Measurements from ENCODE around the gene ADAMTS17. TPM values are rescaled to one million over a fixed set of nuclear protein-coding genes. Genes with fewer than 3 reads are reported as not detected.
"Not testable (repeated sequence)": the region's sequence is repeated elsewhere in the genome, so short reads cannot be mapped to it uniquely, and the experiment has no call there.

Gene ADAMTS17
- total RNA-seq, 1 donor from 2014 or later, result 1.5 TPM

- no peaks in the 10 kb centered on the region for H3K9me3 ChIP-seq (ENCODE audit: low read depth)
- no peak overlapping the region for H3K27ac Mint-ChIP-seq
- no peaks in the 10 kb centered on the region for H3K36me3 ChIP-seq
- H3K4me1 ChIP-seq, result no peaks in the 10 kb centered on the region
- no peaks in the 10 kb centered on the region for H3K27me3 ChIP-seq
- no peaks in the 10 kb centered on the region for H3K79me2 ChIP-seq (ENCODE audit: low read depth)
- H4K20me1 ChIP-seq (ENCODE audit: low read depth), result no peaks in the 10 kb centered on the region
- no peak overlapping the region for H3K9ac ChIP-seq
- no peak for DNase-seq (ENCODE audit: low spot score)
- H3K27ac ChIP-seq, result no peak overlapping the region
- no peak overlapping the region for H3K4me2 ChIP-seq
- H3F3A ChIP-seq (ENCODE audit: low read depth), result no peaks in the 10 kb centered on the region
- H3K27me3 Mint-ChIP-seq (ENCODE audit: insufficient read depth, low read depth), result no peaks in the 10 kb centered on the region
- TF ChIP-seq CTCF (IDR thresholded peaks at IDR 0.05) (no peak), EZH2phosphoT487 (IDR thresholded peaks at IDR 0.05) (no peak), EZH2 (IDR thresholded peaks at IDR 0.05) (no peak)
- H3K4me1 Mint-ChIP-seq, result no peaks in the 10 kb centered on the region
- H2AFZ ChIP-seq (replicated peaks), result no peak overlapping the region
- no peak overlapping the region for H3K4me3 Mint-ChIP-seq
- H3K9me3 Mint-ChIP-seq, result peaks cover 5% of the 10 kb centered on the region
- no peaks in the 10 kb centered on the region for H3K36me3 Mint-ChIP-seq
- H3K4me3 ChIP-seq, result no peak overlapping the region
These were observed 267.8 kb downstream of the ADAMTS17 start for GRCh38 chr15:100073982-100074381.

- not testable (repeated sequence) for H3K4me1 Mint-ChIP-seq; H3K4me2 ChIP-seq; DNase-seq (ENCODE audit: low spot score); H3K4me3 ChIP-seq; H3K27ac Mint-ChIP-seq; H3F3A ChIP-seq (ENCODE audit: low read depth); H3K27me3 ChIP-seq; H3K27me3 Mint-ChIP-seq (ENCODE audit: insufficient read depth, low read depth); H3K4me3 Mint-ChIP-seq; H3K4me1 ChIP-seq; H3K36me3 ChIP-seq; H4K20me1 ChIP-seq (ENCODE audit: low read depth); H3K79me2 ChIP-seq (ENCODE audit: low read depth); H3K9ac ChIP-seq; H3K27ac ChIP-seq; H3K9me3 ChIP-seq (ENCODE audit: low read depth); H3K9me3 Mint-ChIP-seq; H2AFZ ChIP-seq (replicated peaks); H3K36me3 Mint-ChIP-seq
These were observed 275.1 kb downstream of the ADAMTS17 start for GRCh38 chr15:100066521-100067280.

GRCh38 chr15:100061944-100062343 lies 279.8 kb downstream of the ADAMTS17 start:
- H3K4me3 ChIP-seq, result no peak overlapping the region
- H3K9ac ChIP-seq, result no peak overlapping the region
- H2AFZ ChIP-seq (replicated peaks), result no peak overlapping the region
- H3K27me3 ChIP-seq, result no peaks in the 10 kb centered on the region
- H3K4me3 Mint-ChIP-seq, result no peak overlapping the region
- H3K27ac Mint-ChIP-seq, result no peak overlapping the region
- H3K79me2 ChIP-seq (ENCODE audit: low read depth), result no peaks in the 10 kb centered on the region
- H3K27me3 Mint-ChIP-seq (ENCODE audit: insufficient read depth, low read depth), result peaks cover 12% of the 10 kb centered on the region
- no peaks in the 10 kb centered on the region for H4K20me1 ChIP-seq (ENCODE audit: low read depth)
- no peaks in the 10 kb centered on the region for H3F3A ChIP-seq (ENCODE audit: low read depth)
- no peaks in the 10 kb centered on the region for H3K36me3 ChIP-seq
- H3K36me3 Mint-ChIP-seq, result no peaks in the 10 kb centered on the region
- peaks cover 2% of the 10 kb centered on the region for H3K9me3 Mint-ChIP-seq
- peaks cover 8% of the 10 kb centered on the region for H3K4me1 Mint-ChIP-seq
- DNase-seq (ENCODE audit: low spot score), result no peak
- TF ChIP-seq EZH2phosphoT487 (IDR thresholded peaks at IDR 0.05) (no peak), EZH2 (IDR thresholded peaks at IDR 0.05) (no peak), CTCF (IDR thresholded peaks at IDR 0.05) (no peak)
- no peaks in the 10 kb centered on the region for H3K9me3 ChIP-seq (ENCODE audit: low read depth)
- no peak overlapping the region for H3K4me2 ChIP-seq
- H3K27ac ChIP-seq, result no peak overlapping the region
- no peaks in the 10 kb centered on the region for H3K4me1 ChIP-seq

GRCh38 chr15:100060276-100060926 lies 281.4 kb downstream of the ADAMTS17 start:
- Histone ChIP-seq H3K36me3 (no peaks in the 10 kb centered on the region), H3K79me2 (ENCODE audit: low read depth) (no peaks in the 10 kb centered on the region), H3K9me3 (ENCODE audit: low read depth) (no peaks in the 10 kb centered on the region), H3K27ac (no peak overlapping the region), H3F3A (ENCODE audit: low read depth) (no peaks in the 10 kb centered on the region), H2AFZ (replicated peaks) (no peak overlapping the region), H3K4me3 (no peak overlapping the region), H4K20me1 (ENCODE audit: low read depth) (no peaks in the 10 kb centered on the region), H3K4me2 (no peak overlapping the region), H3K9ac (no peak overlapping the region), H3K27me3 (no peaks in the 10 kb centered on the region), H3K4me1 (no peaks in the 10 kb centered on the region)
- TF ChIP-seq EZH2phosphoT487 (IDR thresholded peaks at IDR 0.05), result no peak
- TF ChIP-seq EZH2 (IDR thresholded peaks at IDR 0.05), result no peak
- TF ChIP-seq CTCF (IDR thresholded peaks at IDR 0.05), result no peak
- no peak for DNase-seq (ENCODE audit: low spot score)
- Mint-ChIP-seq H3K36me3 (no peaks in the 10 kb centered on the region), H3K4me1 (peaks cover 9% of the 10 kb centered on the region), H3K27ac (no peak overlapping the region), H3K9me3 (no peaks in the 10 kb centered on the region), H3K4me3 (no peak overlapping the region), H3K27me3 (ENCODE audit: insufficient read depth, low read depth) (peaks cover 12% of the 10 kb centered on the region)

Measured in neural progenitor cell (in vitro differentiated cells).